Islet of Langerhans (tissue), 1 donor: ENCODE results near the gene BID.
A peak's percentile ranks its signal among the peaks of the same experiment; 100 is the strongest.
"Not testable (repeated sequence)": the region's sequence is repeated elsewhere in the genome, so short reads cannot be mapped to it uniquely, and the experiment has no call there.

Source experiments
- FAIRE-seq: peaks from one replicate; lab custom pipeline; 2011; peaks lifted over from hg19 to GRCh38; lab: Jason Lieb, UNC

Gene BID

GRCh38 chr22:17699696-17700340 is 74.5 kb downstream of the BID start:
- no peak for FAIRE-seq

GRCh38 chr22:17698948-17699347 is 75.3 kb downstream of the BID start:
- no peak for FAIRE-seq

- FAIRE-seq, result not testable (repeated sequence)
Observed at GRCh38 chr22:17698276-17698675, 76.0 kb downstream of the BID start.

GRCh38 chr22:17697196-17697595 is 77.1 kb downstream of the BID start:
- FAIRE-seq, result not testable (repeated sequence)

GRCh38 chr22:17695986-17696385 is 78.3 kb downstream of the BID start:
- FAIRE-seq, result peak; percentile 9

- no peak for FAIRE-seq
Observed at GRCh38 chr22:17694752-17695151, 79.5 kb downstream of the BID start.

- no peak for FAIRE-seq
Observed at GRCh38 chr22:17694193-17694592, 80.1 kb downstream of the BID start.

- FAIRE-seq, result no peak
Observed at GRCh38 chr22:17692841-17693240, 81.4 kb downstream of the BID start.

- no peak for FAIRE-seq
Observed at GRCh38 chr22:17684245-17684644, 90.0 kb downstream of the BID start.
